OCI-LY1 (cell line): ENCODE measurements around the gene ZFHX3.

Experiments
- EZH2 ChIP-seq: fragments of 200-600 bp; sonication (generic), shearing (Covaris generic); IDR thresholded peaks from 2 replicates; pipeline ENCODE4 v1.8.0; 2017; ENCODE audit warnings: borderline replicate concordance, mixed run types, mild to moderate bottlenecking, antibody characterized with exemption, low read length, moderate library complexity, mixed read lengths
- TF ChIP-seq, protein P1 (sequence below): fragments of 200-600 bp; sonication (generic), shearing (Covaris generic); IDR thresholded peaks from 2 replicates; pipeline ENCODE4 v1.5.1; 2017; ENCODE audit warnings: mild to moderate bottlenecking, antibody characterized with exemption, low read length, moderate library complexity, mixed read lengths

DNA sequence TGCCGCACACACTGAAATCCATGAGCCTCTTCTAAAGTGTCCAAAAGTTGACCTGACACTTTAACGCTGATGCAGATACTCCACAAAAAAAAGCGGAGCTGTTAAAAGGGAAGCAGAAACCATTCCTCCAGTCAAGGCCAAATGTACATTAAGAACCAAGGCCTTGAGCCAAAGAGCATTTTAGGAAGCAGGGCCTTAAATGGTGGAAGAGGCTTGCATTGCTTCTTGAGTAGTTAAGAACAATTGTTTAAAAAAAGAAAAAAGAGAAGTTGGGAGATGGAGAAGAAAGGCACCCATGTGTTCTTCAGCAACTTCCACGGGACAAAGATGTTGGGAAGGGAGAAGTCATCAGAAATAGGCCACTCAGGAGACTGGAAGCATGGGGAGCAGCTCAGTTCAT lies 6.3 kb downstream of the ZFHX3 start:
- TF ChIP-seq, protein P1, sequence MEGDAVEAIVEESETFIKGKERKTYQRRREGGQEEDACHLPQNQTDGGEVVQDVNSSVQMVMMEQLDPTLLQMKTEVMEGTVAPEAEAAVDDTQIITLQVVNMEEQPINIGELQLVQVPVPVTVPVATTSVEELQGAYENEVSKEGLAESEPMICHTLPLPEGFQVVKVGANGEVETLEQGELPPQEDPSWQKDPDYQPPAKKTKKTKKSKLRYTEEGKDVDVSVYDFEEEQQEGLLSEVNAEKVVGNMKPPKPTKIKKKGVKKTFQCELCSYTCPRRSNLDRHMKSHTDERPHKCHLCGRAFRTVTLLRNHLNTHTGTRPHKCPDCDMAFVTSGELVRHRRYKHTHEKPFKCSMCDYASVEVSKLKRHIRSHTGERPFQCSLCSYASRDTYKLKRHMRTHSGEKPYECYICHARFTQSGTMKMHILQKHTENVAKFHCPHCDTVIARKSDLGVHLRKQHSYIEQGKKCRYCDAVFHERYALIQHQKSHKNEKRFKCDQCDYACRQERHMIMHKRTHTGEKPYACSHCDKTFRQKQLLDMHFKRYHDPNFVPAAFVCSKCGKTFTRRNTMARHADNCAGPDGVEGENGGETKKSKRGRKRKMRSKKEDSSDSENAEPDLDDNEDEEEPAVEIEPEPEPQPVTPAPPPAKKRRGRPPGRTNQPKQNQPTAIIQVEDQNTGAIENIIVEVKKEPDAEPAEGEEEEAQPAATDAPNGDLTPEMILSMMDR = no peak
- TF ChIP-seq EZH2 = no peak
